Activated CD8-positive, alpha-beta memory T cell treated with anti-CD3 and anti-CD28 coated beads, Interleukin-2, amount 50 U/mL, for 24 hours (primary cell): ENCODE results near the gene GRB2.
"Not testable (repeated sequence)": the region's sequence is repeated elsewhere in the genome, so short reads cannot be mapped to it uniquely, and the experiment has no call there.

ENCODE experiments used
- DNase-seq: peaks from one replicate; pipeline ENCODE4 v3.0.0-alpha.2; 2020; ENCODE audit errors: extremely low read depth

GRB2 gene

GRCh38 chr17:75386430-75386829 is 19.0 kb downstream of the GRB2 start:
- no peak for DNase-seq

DNA sequence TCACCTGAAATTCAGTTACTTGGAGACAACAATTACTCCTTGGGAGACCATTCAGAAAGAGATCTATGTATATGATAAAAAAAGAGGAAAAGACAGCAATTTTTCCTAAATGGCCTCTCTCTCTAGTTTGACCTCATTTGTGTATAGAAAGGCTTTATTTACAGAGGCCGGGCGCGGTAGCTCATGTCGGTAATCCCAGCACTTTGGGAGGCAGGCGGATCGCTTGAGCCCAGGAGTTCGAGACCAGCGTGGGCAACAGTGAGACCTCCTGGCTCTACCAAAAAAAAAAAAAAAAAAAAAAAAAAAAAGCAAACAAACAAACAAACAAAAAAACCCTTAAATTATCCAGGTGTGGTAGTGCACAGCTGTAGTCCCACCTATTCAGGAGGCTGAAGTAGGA is 20.7 kb downstream of the GRB2 start:
- no peak for DNase-seq

DNA sequence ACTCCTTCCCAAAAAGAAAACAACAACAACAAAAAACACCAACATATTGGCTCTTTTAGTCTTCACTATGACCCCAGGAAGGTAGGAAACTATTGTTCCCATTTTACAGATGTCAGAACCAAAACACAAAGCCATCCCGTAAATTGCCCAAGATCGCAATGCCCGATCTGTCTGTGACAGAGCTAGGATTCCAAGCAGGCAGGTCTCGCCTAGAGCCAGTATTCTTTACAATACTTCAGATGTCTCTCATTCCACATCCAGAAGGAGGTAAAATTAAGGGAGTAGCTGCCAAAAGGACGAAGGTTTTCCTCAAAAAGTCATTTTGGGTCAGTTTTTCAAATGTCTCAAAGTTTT is 21.7 kb downstream of the GRB2 start:
- no peak for DNase-seq

GRCh38 chr17:75380750-75381149 is 24.7 kb downstream of the GRB2 start:
- DNase-seq = no peak

DNA sequence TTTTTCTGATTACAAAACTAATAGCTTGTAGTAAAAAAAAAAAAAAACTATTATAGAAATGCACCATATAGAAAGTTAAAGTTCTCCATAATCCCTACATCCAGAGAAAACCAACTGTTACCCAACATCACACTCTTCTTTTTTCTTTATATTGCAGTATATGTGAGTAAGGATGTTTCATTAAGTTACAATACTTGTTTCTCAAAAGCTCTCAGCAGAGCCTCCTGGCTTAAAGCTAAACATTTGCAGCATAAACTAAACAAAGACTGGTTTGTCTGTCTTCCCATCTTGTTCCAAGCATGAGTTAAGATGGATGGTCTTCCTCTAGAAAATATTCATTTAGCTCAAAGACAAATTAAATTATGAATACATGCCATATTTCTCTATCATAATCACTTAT is 25.2 kb downstream of the GRB2 start:
- DNase-seq = no peak

DNA sequence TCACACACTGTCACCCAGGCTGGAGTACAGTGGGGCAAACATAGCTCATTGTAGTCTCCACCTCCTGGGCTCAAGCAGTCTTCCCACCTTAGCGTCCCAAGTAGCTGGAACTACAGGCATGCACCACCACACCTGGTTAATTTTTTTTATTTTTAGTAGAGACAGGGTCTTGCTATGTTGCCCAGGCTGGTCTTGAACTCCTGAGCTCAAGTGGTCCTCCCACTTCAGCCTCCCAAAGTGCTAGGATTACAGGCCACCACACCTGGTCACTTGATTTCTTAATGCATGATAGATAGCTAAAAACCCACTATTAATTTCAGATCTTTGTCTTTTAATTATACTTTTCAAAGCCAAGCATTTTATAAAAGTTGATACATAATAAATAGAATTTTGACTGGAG is 26.1 kb downstream of the GRB2 start:
- DNase-seq = not testable (repeated sequence)

DNA sequence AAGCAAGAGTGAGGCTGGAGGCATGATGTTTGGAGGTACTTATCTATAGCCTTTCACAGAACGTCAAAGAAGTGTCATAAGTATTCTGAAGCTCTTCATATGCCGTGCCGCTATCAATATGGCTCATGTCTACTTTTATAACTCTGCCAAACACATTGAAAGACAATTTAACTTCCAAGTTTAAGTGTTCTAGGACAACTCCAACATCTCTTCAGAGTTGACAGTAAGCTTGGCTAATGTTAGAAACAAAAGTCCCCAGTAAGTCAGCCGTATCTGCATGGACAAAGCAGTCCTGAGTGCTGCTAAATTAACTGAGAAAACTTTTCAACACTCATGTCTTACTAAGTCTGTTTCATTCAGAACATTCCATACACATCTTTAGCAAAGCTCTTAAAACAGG is 32.2 kb downstream of the GRB2 start:
- no peak for DNase-seq

GRCh38 chr17:75371981-75372380 is 33.5 kb downstream of the GRB2 start:
- DNase-seq = no peak

DNA sequence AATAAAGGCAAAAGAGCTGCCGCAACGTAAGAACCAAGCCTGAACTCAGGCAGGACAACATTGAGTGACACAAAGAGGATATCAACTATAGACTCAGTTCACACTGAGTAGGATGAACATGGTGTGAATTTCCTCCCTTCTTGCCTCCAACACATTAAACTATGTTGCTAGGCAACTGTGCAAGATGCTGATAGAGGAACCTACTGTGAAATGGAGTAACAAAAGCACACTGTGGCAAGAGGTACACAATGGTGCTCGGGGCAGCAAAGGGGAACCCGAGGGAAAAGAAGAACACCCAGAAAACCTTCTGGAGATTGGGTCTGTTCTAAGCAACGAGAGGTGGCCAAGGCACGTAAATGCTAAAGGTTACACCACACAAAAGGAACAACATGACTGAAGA is 34.1 kb downstream of the GRB2 start:
- DNase-seq = no peak

GRCh38 chr17:75370286-75370915 is 35.1 kb downstream of the GRB2 start:
- DNase-seq = no peak

GRCh38 chr17:75367838-75368789 is 37.4 kb downstream of the GRB2 start:
- not testable (repeated sequence) for DNase-seq

DNA sequence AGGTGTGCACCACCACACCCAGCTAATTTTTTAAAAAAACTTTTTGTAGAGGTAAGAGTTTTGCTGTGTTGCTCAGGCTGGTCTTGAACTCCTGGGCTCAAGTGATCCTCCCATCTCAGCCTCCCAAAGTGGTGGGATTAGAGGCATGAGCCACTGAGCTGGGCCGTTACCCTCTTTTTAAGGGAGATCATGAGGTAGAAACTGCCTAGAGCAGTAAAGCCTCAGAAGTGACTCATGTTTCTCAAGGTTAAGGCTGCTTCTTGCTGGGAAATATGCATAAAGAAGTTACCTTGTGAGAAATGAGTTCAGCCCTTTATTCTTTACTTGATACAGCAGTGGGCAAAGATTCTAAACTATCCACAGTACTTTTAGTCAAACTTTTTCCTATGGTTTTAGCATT is 38.2 kb downstream of the GRB2 start:
- no peak for DNase-seq

GRCh38 chr17:75366432-75366831 is 39.0 kb downstream of the GRB2 start:
- no peak for DNase-seq

GRCh38 chr17:75365931-75366275 is 39.6 kb downstream of the GRB2 start:
- no peak for DNase-seq

DNA sequence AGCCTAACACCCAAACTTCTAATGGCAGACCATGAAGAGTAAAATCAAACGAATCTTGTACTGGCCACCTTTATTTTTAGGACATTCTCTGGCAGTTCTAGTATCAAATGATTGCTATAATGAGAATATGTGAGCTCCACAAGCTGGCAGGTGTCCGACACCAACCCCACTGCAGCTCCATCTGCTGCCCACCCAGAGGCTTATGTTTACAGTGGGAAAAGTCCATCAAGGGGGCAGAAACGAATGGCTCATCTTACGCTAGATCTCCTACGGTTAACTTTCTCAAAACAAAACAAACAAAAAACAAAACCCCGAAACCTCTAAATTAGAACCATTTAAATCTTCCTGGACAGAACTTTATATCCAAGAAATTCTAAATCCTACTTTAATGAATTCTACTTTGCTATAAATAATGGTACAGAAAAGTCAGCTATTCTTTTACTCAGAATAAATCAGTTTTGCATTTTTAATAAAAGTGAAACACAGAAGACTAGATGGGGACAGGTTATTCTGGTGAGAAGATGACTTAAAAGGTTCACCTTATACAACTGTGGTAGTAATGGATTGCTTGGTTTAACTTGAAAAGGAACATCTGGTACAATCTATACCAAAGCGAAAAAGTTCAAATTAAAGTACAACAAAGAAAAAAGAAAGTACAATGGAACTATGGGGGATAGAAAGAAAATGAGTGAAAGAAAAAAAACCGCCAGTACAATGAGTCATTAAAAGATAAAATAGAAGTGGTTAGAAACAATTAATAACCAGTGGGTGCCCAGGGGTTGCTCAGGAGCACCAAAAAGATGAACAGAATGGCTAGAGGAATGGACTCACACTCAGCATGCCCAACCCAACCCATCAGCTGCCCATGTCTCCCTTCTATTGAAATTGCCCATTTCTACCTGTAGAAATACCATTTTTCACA is 40.2 kb downstream of the GRB2 start:
- DNase-seq = no peak

GRCh38 chr17:75364078-75364477 is 41.4 kb downstream of the GRB2 start:
- no peak for DNase-seq

- DNase-seq = no peak
These were observed 43.5 kb downstream of the GRB2 start for GRCh38 chr17:75361996-75362395.

DNA sequence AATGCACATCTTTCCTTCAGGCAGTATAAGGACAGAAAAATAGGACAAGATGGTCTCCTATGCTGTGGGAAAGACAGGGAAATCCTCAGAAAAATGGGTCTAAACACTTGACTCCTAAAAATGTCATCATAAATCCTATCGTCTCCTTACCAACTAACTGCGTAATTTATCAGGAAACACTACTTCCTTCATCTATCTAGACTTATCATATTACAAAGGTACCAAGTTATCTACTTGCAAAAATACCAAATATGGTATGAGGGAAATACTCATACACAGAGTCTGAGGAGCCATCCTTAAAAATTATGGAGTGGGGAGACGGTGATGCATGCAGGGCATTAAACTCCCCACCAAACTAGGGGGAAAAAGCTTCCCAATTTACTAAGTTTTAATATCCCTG is 44.1 kb downstream of the GRB2 start:
- no peak for DNase-seq

- DNase-seq = no peak
These were observed 49.1 kb downstream of the GRB2 start for GRCh38 chr17:75356260-75356937.

GRCh38 chr17:75353176-75353575 is 52.3 kb downstream of the GRB2 start:
- DNase-seq = no peak

GRCh38 chr17:75352079-75352569 is 53.4 kb downstream of the GRB2 start:
- no peak for DNase-seq

- no peak for DNase-seq
These were observed 54.8 kb downstream of the GRB2 start for GRCh38 chr17:75350706-75351105.
